GM21381 (cell line): ENCODE data around the gene TBL2.
"Not testable (repeated sequence)": the region's sequence is repeated elsewhere in the genome, so short reads cannot be mapped to it uniquely, and the experiment has no call there.

Experiments
- ATAC-seq: cut with Tn5 transposase; IDR thresholded peaks from one replicate; pipeline ENCODE4 v1.9.1; 2021; ENCODE audit warnings: mild to moderate bottlenecking, moderate library complexity; ENCODE audit not compliant: unreplicated experiment

The TBL2 gene

GRCh38 chr7:73578342-73579128 is at the start of gene TBL2:
Gene TBL2 (minus strand): TSS chr7:73578579. CDS start chr7:73578549, 30 bp downstream.
- peak; percentile 87 for ATAC-seq

DNA sequence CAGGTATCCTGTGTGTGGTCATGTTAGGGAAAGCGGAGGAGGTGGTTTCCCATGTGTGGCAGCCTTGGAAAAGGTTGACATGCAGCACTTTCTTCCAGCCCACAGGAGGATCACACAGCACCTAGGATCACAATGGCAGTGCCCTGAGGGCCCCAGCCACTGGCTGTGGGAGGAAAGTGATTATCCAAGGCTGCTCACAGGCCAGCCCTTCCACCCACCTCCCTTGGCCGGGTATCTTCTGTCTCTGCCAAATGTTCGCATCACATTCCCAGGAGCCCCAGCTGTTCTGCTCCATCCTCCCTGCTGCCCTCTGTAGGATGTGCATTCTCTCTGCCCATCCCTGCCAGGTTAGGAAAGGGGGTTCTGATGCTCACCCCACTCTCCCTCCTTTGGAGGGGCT is 48.4 kb upstream of the TBL2 start:
- ATAC-seq: no peak

- no peak for ATAC-seq
Observed at GRCh38 chr7:73625276-73625675, 46.9 kb upstream of the TBL2 start.

- ATAC-seq: no peak
Observed at GRCh38 chr7:73624669-73625001, 46.3 kb upstream of the TBL2 start.

DNA sequence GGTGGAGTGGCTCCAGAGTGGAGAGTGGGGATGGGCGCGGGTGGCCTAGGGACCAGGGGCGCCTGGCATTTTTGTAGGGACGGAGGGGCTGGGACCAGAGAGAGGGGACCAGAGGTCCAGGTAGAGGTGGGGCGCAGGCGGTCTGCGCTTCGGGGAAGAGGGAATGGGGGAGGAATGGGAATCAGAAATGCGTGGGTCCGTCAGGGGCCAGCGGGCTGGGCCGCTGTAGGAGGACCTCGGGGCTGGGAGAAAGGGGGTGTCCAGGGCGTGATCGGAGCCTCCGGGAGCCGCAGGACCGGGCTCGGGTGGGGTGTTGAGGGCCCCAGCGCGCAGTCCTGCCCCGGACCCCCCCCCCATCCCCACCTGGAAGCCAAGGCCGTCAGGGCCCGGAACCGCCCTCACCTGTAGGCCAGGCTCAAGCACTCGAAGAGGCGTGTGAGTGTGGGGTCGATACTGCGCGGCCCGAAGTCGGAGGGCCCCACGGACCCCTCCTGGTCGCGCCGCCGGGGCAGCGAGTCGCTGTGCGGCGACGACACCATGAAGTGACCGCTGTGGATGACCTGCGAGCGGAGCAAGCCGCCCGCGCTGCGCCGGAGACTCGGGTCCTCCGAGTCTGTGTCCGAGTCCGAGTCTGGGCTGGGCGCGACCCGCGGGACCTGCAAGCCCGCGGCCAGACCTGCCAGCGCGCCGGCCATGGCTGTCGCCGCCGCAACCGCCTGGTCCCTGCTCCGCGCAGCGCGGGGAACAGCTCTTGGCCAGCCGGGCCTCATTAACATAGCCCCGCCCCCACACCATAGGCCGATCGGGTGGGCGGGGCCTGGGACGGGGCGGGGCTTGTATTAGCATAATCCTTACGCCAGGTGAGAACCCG is 45.7 kb upstream of the TBL2 start, which contains the start of gene MLXIPL:
MLXIPL (minus strand) TSS at position 725 of the 871 bp plus-strand sequence; CDS start at position 695, 30 bp downstream.
- ATAC-seq: no peak

GRCh38 chr7:73622909-73623797 is 44.8 kb upstream of the TBL2 start:
- ATAC-seq: no peak

- no peak for ATAC-seq
Observed at GRCh38 chr7:73622527-73622908, 44.1 kb upstream of the TBL2 start.

DNA sequence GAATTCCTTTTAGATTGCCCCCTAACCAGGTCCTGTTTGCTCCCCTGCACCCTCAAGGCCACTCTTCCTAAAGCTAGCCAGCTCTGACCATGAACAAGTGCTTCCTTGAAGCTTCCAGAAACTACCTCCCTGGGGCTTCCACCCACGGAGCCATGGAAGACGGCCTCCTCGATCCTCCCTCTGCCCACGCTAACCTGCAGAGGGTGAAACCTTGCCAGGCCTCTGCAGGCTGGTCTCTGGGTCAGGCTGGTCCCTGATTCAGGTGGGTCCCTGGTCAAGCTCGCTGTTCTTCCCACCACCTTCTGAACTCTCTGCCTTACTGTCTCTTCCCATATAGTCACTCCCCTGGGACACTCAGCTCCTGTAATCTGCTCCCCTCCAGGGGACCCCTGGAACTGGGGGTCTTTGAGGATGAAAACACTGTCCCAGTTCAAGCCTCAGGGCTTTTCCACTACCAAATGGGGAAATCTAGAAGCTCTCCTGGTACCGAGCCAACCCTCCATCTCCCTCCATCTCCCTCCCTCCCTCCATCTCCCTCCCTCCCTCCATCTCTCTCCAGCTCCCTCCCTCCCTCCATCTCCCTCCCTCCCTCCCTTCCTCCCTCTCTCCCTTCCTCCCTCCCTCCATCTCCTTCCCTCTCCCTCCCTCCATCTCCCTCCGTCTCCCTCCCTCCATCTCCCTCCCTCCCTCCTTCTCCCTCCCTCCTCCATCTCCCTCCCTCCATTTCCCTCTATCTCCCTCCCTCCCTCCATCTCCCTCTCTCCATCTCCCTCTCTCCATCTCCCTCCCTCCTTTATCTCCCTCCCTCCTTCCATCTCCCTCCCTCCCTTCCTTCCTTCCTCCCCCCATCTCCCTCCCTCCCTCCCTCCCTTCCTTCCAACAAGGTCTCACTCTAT is 43.0 kb upstream of the TBL2 start:
- ATAC-seq: no peak

DNA sequence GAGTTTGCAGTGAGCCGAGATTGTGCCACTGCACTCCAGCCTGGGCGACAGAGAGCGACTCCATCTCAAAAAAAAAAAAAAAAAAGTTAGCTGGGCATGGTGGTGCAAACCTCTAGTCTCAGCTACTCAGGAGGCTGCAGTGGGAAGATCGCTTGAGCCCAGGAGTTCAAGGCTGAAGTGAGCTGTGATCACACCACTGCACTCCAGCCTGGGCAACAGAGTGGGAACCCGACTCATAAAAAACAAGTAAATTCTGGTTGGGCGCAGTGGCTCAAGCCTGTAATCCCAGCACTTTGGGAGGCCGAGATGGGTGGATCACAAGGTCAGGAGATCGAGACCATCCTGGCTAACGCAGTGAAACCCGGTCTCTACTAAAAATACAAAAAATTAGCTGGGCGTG is 41.0 kb upstream of the TBL2 start:
- not testable (repeated sequence) for ATAC-seq

GRCh38 chr7:73618538-73618937 is 40.2 kb upstream of the TBL2 start:
- no peak for ATAC-seq

DNA sequence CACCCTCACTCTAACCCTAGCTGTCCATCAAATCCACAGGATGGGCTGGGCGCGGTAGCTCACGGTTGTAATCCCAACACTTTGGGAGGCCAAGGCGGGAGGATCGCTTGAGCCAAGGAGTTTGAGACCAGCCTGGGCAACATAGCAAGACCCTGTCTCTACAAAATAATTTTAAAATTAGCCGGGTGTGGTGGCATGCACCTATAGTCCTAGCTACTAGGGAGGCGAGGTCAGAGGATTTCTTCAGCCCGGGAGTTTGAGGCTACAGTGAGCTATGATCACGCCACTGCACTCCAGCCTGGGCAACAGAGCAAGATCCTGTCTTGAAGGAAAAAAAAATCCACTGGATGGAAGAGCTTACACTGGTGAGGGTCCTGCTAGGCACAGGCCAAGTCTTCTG is 39.1 kb upstream of the TBL2 start:
- not testable (repeated sequence) for ATAC-seq

- no peak for ATAC-seq
Observed at GRCh38 chr7:73615886-73616285, 37.5 kb upstream of the TBL2 start.

- not testable (repeated sequence) for ATAC-seq
Observed at GRCh38 chr7:73614937-73615336, 36.6 kb upstream of the TBL2 start.

DNA sequence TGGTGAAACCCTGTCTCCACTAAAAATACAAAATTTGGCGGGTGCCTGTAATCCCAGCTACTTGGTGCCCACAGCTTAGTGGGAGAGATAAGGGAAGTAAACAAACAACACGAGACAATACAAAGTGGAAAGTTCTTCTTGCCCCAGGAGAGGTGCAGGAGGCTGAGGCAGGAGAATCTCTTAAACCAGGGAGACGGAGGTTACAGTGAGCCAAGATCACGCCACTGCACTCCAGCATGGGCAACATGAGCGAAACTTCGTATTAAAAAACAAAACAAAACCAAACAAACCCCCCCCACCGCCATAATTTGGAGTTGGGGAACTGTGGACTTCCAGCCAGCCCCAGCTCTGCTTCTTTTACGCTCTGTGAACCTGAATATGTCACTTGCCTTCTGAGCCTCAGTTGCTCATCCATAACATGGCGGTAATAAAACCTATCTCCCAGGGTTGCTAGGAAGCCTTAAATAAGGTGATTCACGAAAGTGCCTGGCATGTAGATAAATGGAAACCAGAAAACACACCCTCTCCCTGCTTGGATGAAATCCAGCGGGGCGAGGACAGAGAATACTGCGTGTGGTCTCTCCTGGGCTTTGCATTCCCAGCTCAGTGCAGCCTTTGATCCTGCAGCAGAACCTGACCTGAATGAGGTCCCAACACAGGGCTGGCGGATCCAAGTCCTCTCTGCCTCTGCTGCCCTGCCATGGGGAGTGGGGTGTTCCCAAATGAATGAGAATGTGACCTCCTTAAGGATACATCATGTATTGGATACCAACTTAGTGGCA is 35.8 kb upstream of the TBL2 start:
- no peak for ATAC-seq

DNA sequence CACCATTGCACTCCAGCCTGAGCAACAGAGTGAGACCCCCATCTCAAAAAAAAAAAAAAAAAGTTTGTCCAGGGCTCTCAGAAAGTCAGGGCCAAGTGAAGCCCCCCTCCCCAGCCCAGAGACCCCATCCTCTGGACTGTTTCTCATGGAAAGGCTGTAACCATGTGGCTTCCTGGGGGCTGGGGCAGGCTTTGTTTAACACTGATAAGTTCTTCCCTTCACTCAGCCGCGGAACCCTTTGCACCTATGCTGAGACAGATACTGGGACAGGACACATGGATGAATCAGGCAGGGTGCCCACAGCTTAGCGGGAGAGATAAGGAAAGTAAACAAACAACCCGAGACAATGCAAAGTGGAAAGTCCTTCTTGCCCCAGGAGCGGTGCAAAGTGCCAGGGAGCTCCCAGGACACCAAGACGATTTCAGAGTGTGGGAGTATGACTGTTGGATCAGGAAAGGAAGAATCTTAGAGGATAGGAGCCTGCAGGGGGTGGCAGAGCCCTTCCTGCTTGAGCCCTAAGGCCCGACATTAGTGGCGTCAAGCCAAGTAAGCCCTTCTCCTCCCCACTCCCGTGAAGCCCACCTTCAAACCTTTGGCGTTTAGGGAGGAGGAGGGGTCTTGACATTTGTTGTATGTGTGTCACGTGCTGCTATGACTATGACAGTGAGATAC is 34.4 kb upstream of the TBL2 start:
- ATAC-seq: no peak

GRCh38 chr7:73611017-73611555 is 32.7 kb upstream of the TBL2 start:
- ATAC-seq: no peak

GRCh38 chr7:73610105-73610504 is 31.7 kb upstream of the TBL2 start:
- no peak for ATAC-seq

GRCh38 chr7:73607692-73607983 is 29.3 kb upstream of the TBL2 start:
- ATAC-seq: not testable (repeated sequence)
